HepG2 (cell line): ENCODE data around the gene TTC38. TPM values are rescaled to one million over a fixed set of nuclear protein-coding genes. Genes with fewer than 3 reads are reported as not detected.

Experiments used
- ATAC-seq: fragments of 200-7000 bp; cut with Tn5 transposase; 3 replicates; pipeline ENCODE4 v1.9.1; 2020; ENCODE audit warnings: mild to moderate bottlenecking, moderate library complexity
- BruUV-seq: library from RNA; stranded (reverse); fragments of 400-500 nt; replicated peaks from 2 replicates; lab custom pipeline; 2021; lab: Mats Ljungman, UMichigan
- CTCF ChIA-PET: fragments of 300-600 bp; formaldehyde crosslinking; extraction: SDS; loops from one replicate; lab custom pipeline; 2021; ENCODE audit warnings: low total read pairs, inconsistent platforms, low intra/inter-chr PET ratio; lab: Yijun Ruan, JAX
- POLR2A ChIA-PET: fragments of 350-600 bp; sonication (Branson Sonifier 250); formaldehyde crosslinking; loops from one replicate; lab custom pipeline; 2020; ENCODE audit warnings: antibody characterized with exemption, inconsistent platforms; lab: Yijun Ruan, JAX
- DNase-seq: peaks from one replicate; pipeline ENCODE4 v3.0.0-alpha.2; 2015; ENCODE audit warnings: low spot score
- FAIRE-seq: peaks from 3 replicates; lab custom pipeline; 2011; peaks lifted over from hg19 to GRCh38; lab: Jason Lieb, UNC
- H2AFZ ChIP-seq: one replicate; pipeline ENCODE4 v1.6.1; 2011; ENCODE audit warnings: low read length, inconsistent platforms
- H3K27ac ChIP-seq: fragments of 300-600 bp; 3 replicates; pipeline ENCODE4 v1.8.0; 2011; ENCODE audit warnings: mixed run types, mild to moderate bottlenecking, mixed read lengths, low read length, inconsistent platforms; ENCODE audit not compliant: insufficient read depth; ENCODE audit errors: extremely low read length
- H3K27me3 ChIP-seq, 2 experiments: fragments of 200-600 bp in 1 of 2; 2 replicates in 1 of 2; 3 replicates in 1 of 2; pipeline versions ENCODE4 v1.6.0 to v1.8.0; 2011; ENCODE audit warnings: low read length in 2 of 2, mild to moderate bottlenecking in 2 of 2, moderate library complexity in 2 of 2, inconsistent platforms in 1 of 2; ENCODE audit not compliant: insufficient read depth in 2 of 2, control insufficient read depth in 1 of 2
- H3K36me3 ChIP-seq, 2 experiments: fragments of 200-600 bp in 1 of 2; replicated peaks in 1 of 2; 2 replicates in 1 of 2; 3 replicates in 1 of 2; pipeline versions ENCODE4 v1.5.1 to v1.8.0; 2011; ENCODE audit warnings: low read length in 2 of 2, inconsistent platforms in 1 of 2; ENCODE audit not compliant: insufficient read depth in 2 of 2, control insufficient read depth in 1 of 2
- H3K4me1 ChIP-seq: 2 replicates; pipeline ENCODE4 v1.5.1; 2012; ENCODE audit warnings: low read length, inconsistent platforms; ENCODE audit not compliant: insufficient read depth
- H3K4me2 ChIP-seq: 2 replicates; pipeline ENCODE4 v1.6.0; 2011; ENCODE audit warnings: low read depth, low read length, inconsistent platforms
- H3K4me3 ChIP-seq, 3 experiments: fragments of 200-600 bp in 1 of 3; sonication (generic), shearing (Covaris generic) in 1 of 3; replicated peaks in 1 of 3; 2 replicates each; pipeline ENCODE4 v1.5.1; 2011 to 2016; ENCODE audit warnings: low read length in 3 of 3, inconsistent platforms in 2 of 3, low read depth in 2 of 3, mild to moderate bottlenecking in 2 of 3, control low read depth in 1 of 3, mixed read lengths in 1 of 3; ENCODE audit not compliant: insufficient read depth in 1 of 3
- H3K79me2 ChIP-seq: one replicate; pipeline ENCODE4 v1.6.1; 2011; ENCODE audit warnings: low read length, inconsistent platforms; ENCODE audit not compliant: insufficient read depth
- H3K9ac ChIP-seq: 2 replicates; pipeline ENCODE4 v1.6.0; 2011; ENCODE audit warnings: mild to moderate bottlenecking, low read depth, low read length, inconsistent platforms; ENCODE audit not compliant: insufficient read depth
- H3K9me3 ChIP-seq: 2 replicates; pipeline ENCODE4 v1.5.1; 2012; ENCODE audit warnings: mild to moderate bottlenecking, low read length
- H4K20me1 ChIP-seq: 2 replicates; pipeline ENCODE4 v1.6.0; 2011; ENCODE audit warnings: inconsistent platforms, mild to moderate bottlenecking, low read length, moderate library complexity; ENCODE audit not compliant: insufficient read depth
- AGO2 ChIP-seq: fragments of 200-400 bp; formaldehyde crosslinking; optimal IDR thresholded peaks from 2 replicates; pipeline ENCODE3; 2017; ENCODE audit warnings: mild to moderate bottlenecking, low read depth, low read length, moderate library complexity
- HBP1 ChIP-seq: IDR thresholded peaks from 2 replicates; pipeline ENCODE4 v1.6.1; 2016; ENCODE audit warnings: low read depth, control low read depth
- HHEX ChIP-seq: IDR thresholded peaks from 2 replicates; pipeline ENCODE4 v1.6.1; 2016; ENCODE audit warnings: control low read depth
- MXD3 ChIP-seq: IDR thresholded peaks from 2 replicates; pipeline ENCODE4 v1.6.1; 2016; ENCODE audit warnings: mild to moderate bottlenecking, missing biosample characterization, missing genetic modification reagents
- POLR2A ChIP-seq, 2 experiments: IDR thresholded peaks; 2 replicates each; pipeline ENCODE4 v1.6.1; 2011; ENCODE audit warnings: low read depth in 2 of 2, low read length in 2 of 2, mild to moderate bottlenecking in 1 of 2, moderate library complexity in 1 of 2; ENCODE audit not compliant: insufficient read depth in 1 of 2
- POLR2G ChIP-seq: fragments of 200-400 bp; formaldehyde crosslinking; IDR thresholded peaks from 2 replicates; pipeline ENCODE4 v1.6.1; 2018; ENCODE audit warnings: mild to moderate bottlenecking, low read depth, low read length, moderate library complexity
- ZNF503 ChIP-seq: sonication (generic); formaldehyde crosslinking; IDR thresholded peaks from 2 replicates; pipeline ENCODE4 v1.4.0; 2020; ENCODE audit warnings: missing genetic modification reagents
- ZNF597 ChIP-seq: sonication (generic); formaldehyde crosslinking; IDR thresholded peaks from 2 replicates; pipeline ENCODE4 v1.5.0; 2020; ENCODE audit warnings: missing genetic modification reagents
- ZNF598 ChIP-seq: sonication (generic); formaldehyde crosslinking; IDR thresholded peaks from 2 replicates; pipeline ENCODE4 v1.5.1; 2020; ENCODE audit warnings: mild to moderate bottlenecking, missing genetic modification reagents, borderline replicate concordance
- ZNF703 ChIP-seq: sonication (generic); formaldehyde crosslinking; IDR thresholded peaks from 2 replicates; pipeline ENCODE4 v1.5.1; 2020; ENCODE audit warnings: missing genetic modification reagents, mild to moderate bottlenecking, moderate library complexity, borderline replicate concordance
- ZSCAN31 ChIP-seq: sonication (generic); formaldehyde crosslinking; IDR thresholded peaks from 2 replicates; pipeline ENCODE4 v1.5.0; 2020; ENCODE audit warnings: low read depth, mild to moderate bottlenecking, missing genetic modification reagents
- WGBS: methylation state at CpG from one replicate; pipeline ENCODE4 v1.1.6; 2017; ENCODE audit warnings: low lambda C conversion rate; 5-methylcytosine and 5-hydroxymethylcytosine counted together
- in situ Hi-C: cut with HindIII; loops from 2 replicates; pipeline ENCODE4 v1.10.0; 2017; ENCODE audit warnings: low pct_unique_long_range_greater_than_20kb; ENCODE audit not compliant: extremely low pct_ligation_motif_present
- intact Hi-C: fragments of 100-400 bp; cut with micrococcal nuclease; formaldehyde crosslinking; loops from one replicate; pipeline ENCODE4 v1.10.0; 2022; ENCODE audit not compliant: unreplicated experiment
- polyA plus RNA-seq, 8 experiments: library from polyadenylated mRNA; depleted of rRNA in 3 of 8; stranded (reverse) in 7 of 8; unstranded in 1 of 8; fragments of >200 nt; fragmentation: Illumina TruSeq in 4 of 8; extraction: Trizol in 4 of 8; gene quantifications; 2 replicates each; pipeline versions ENCODE4 v1.2.1 to v1.2.3, GENCODE V29; 2011 to 2016; ENCODE audit warnings: low read depth in 4 of 8, missing spikeins in 1 of 8, mixed read lengths in 1 of 8; ENCODE audit not compliant: insufficient read depth in 1 of 8
- total RNA-seq, 5 experiments: library from RNA; depleted of rRNA; stranded (reverse); fragments of >200 nt; fragmentation: Illumina TruSeq; extraction: Trizol; gene quantifications; 2 replicates each; pipeline ENCODE4 v1.2.3, GENCODE V29; 2016; ENCODE audit warnings: low read depth in 1 of 5

TTC38 gene
- total and polyA plus RNA-seq, 2 of the 13 experiments (the other 11 are each of a cell fraction or from before 2014, with no cell fraction given), result 101 to 105 TPM

GRCh38 chr22:46286006-46286405 is 18.2 kb downstream of the TTC38 start:
- in situ Hi-C loops, result no loop called here
- DNase-seq (no peak), ATAC-seq (no peak), FAIRE-seq (no peak)
- Histone ChIP-seq H3K27me3 (no peaks in the 10 kb centered on the region), H3K4me2 (no peak overlapping the region), H2AFZ (no peak overlapping the region), H3K9me3 (no peaks in the 10 kb centered on the region), H3K27ac (no peak overlapping the region), H3K79me2 (no peaks in the 10 kb centered on the region), H3K4me1 (no peaks in the 10 kb centered on the region), H4K20me1 (no peaks in the 10 kb centered on the region), H3K36me3 (peaks cover 51 to 92% of the 10 kb centered on the region in 2 experiments), H3K9ac (no peak overlapping the region), H3K4me3 (no peak overlapping the region)
- BruUV-seq, result TSS peak; percentile 14
- CTCF ChIA-PET, result no interaction called here
- POLR2A ChIA-PET, result interaction anchor here (0.8 to 4.2 kb wide), 5 partner anchors 10 to 36 kb away, joined by 3 to 33 read pairs (median 4); partner anchors contain the start of genes CDPF1, GTSE1 and TTC38
- 98% methylated on average over 3 of the region's 3 CpGs for WGBS
- intact Hi-C loops, result no loop called here
- TF ChIP-seq HHEX (CRISPR knock-in tag) (no peak), POLR2G (0 out of 2 replicates have a peak, but pooled peaks have one; percentile 6)
- TF ChIP-seq, all 625 proteins: peak for 1

- ChIA-PET CTCF (no interaction called here), POLR2A (interaction anchor here (1.0 to 4.2 kb wide), 4 partner anchors 9 to 158 kb away, joined by 3 to 33 read pairs (median 4); partner anchors contain the start of genes GTSE1 and TTC38)
- 98% methylated on average over 11 of the region's 15 CpGs for WGBS
- Histone ChIP-seq H3K4me1 (no peaks in the 10 kb centered on the region), H3K27ac (no peak overlapping the region), H3K79me2 (no peaks in the 10 kb centered on the region), H3K9ac (no peak overlapping the region), H4K20me1 (no peaks in the 10 kb centered on the region), H3K4me3 (no peak overlapping the region), H3K4me2 (no peak overlapping the region), H2AFZ (no peak overlapping the region), H3K36me3 (peaks cover 49 to 85% of the 10 kb centered on the region in 2 experiments), H3K9me3 (no peaks in the 10 kb centered on the region), H3K27me3 (no peaks in the 10 kb centered on the region)
- FAIRE-seq (no peak), ATAC-seq (no peak), DNase-seq (no peak)
- in situ Hi-C loops (no loop called here), intact Hi-C loops (no loop called here)
- BruUV-seq, result no TSS peak
- no peak for TF ChIP-seq ZNF703 (CRISPR knock-in tag)
- TF ChIP-seq MXD3 (CRISPR knock-in tag), result no peak
- TF ChIP-seq HBP1 (CRISPR knock-in tag), result no peak
- TF ChIP-seq POLR2A (IDR thresholded peaks at IDR 0.05; ENCODE audit: insufficient read depth in 1 of 2, low read depth in 2 of 2, low read length in 2 of 2), result peak in 1 of 2 experiments; percentile 13; a peak in 1 of 4 replicates
- no peak for TF ChIP-seq ZSCAN31 (CRISPR knock-in tag)
- TF ChIP-seq AGO2, result peak; percentile 91
- TF ChIP-seq ZNF597 (CRISPR knock-in tag), result no peak
- TF ChIP-seq ZNF598 (CRISPR knock-in tag), result no peak
- TF ChIP-seq ZNF503 (CRISPR knock-in tag), result no peak
Measured at GRCh38 chr22:46286941-46287872, 19.4 kb downstream of the TTC38 start.
